PC-9 (cell line): ENCODE data around the gene IFT88. TPM values are rescaled to one million over a fixed set of nuclear protein-coding genes. Genes with fewer than 3 reads are reported as not detected.

Experiments used
- BruUV-seq: library from RNA; stranded (reverse); fragments of 400-500 nt; replicated peaks from 2 replicates; lab custom pipeline; 2021; lab: Mats Ljungman, UMichigan
- CTCF ChIA-PET: fragments of 300-600 bp; sonication (Branson Sonifier 250); formaldehyde crosslinking; loops from one replicate; lab custom pipeline; 2022; ENCODE audit warnings: antibody characterized with exemption; lab: Charles Lee
- POLR2A ChIA-PET: fragments of 300-600 bp; sonication (Branson Sonifier 250); formaldehyde crosslinking; loops from one replicate; lab custom pipeline; 2022; ENCODE audit warnings: antibody characterized with exemption; ENCODE audit not compliant: unreplicated experiment; lab: Charles Lee
- DNase-seq, 2 experiments: peaks; one replicate each; pipeline versions ENCODE4 v3.0.0 to v3.0.0-alpha.2; 2015 to 2022; ENCODE audit warnings: mixed read lengths in 1 of 2
- H2AFZ ChIP-seq: fragments of 200-600 bp; sonication (generic); 2 replicates; pipeline ENCODE4 v1.8.1; 2017; ENCODE audit warnings: antibody characterized with exemption
- H3F3A ChIP-seq: fragments of 200-600 bp; sonication (generic); 2 replicates; pipeline ENCODE4 v1.8.1; 2017; ENCODE audit warnings: antibody characterized with exemption, mild to moderate bottlenecking, low read depth; ENCODE audit not compliant: insufficient read depth
- H3K27ac ChIP-seq: fragments of 200-600 bp; sonication (generic); 2 replicates; pipeline ENCODE4 v1.6.1; 2016; ENCODE audit warnings: mixed run types
- H3K27me3 ChIP-seq: fragments of 200-600 bp; sonication (generic); 2 replicates; pipeline ENCODE4 v1.6.1; 2016; ENCODE audit warnings: low read depth, mixed run types; ENCODE audit not compliant: insufficient read depth
- H3K36me3 ChIP-seq: fragments of 200-600 bp; sonication (generic); 2 replicates; pipeline ENCODE4 v1.6.1; 2016; ENCODE audit warnings: low read depth, mixed run types
- H3K4me1 ChIP-seq: fragments of 200-600 bp; sonication (generic); replicated peaks from 2 replicates; pipeline ENCODE4 v1.6.1; 2016; ENCODE audit warnings: mixed run types; ENCODE audit not compliant: insufficient read depth
- H3K4me2 ChIP-seq: fragments of 200-600 bp; sonication (generic); 2 replicates; pipeline ENCODE4 v1.6.1; 2017; ENCODE audit warnings: mixed run types
- H3K4me3 ChIP-seq: fragments of 200-600 bp; sonication (generic); 2 replicates; pipeline ENCODE4 v1.6.1; 2016; ENCODE audit warnings: mixed run types
- H3K79me2 ChIP-seq: fragments of 200-600 bp; sonication (generic); 2 replicates; pipeline ENCODE4 v1.6.1; 2017; ENCODE audit warnings: low read depth, mixed run types
- H3K9me2 ChIP-seq: fragments of 200-600 bp; sonication (generic); 2 replicates; pipeline ENCODE4 v1.8.1; 2017; ENCODE audit warnings: mild to moderate bottlenecking; ENCODE audit not compliant: insufficient read depth
- H3K9me3 ChIP-seq: fragments of 200-600 bp; sonication (generic); 2 replicates; pipeline ENCODE4 v1.8.1; 2016; ENCODE audit warnings: low read depth; ENCODE audit not compliant: insufficient read depth
- H4K20me1 ChIP-seq: fragments of 200-600 bp; sonication (generic); 2 replicates; pipeline ENCODE4 v1.8.1; 2017; ENCODE audit not compliant: insufficient read depth
- CTCF ChIP-seq: fragments of 200-600 bp; sonication (generic); conservative IDR thresholded peaks from 2 replicates; pipeline ENCODE4 v1.6.1; 2017; ENCODE audit warnings: mixed run types, antibody characterized with exemption, mild to moderate bottlenecking, moderate library complexity
- EZH2 ChIP-seq: fragments of 200-600 bp; sonication (generic); IDR thresholded peaks from 2 replicates; pipeline ENCODE4 v1.8.0; 2017; ENCODE audit warnings: antibody characterized with exemption, low read depth
- intact Hi-C: fragments of 100-400 bp; cut with micrococcal nuclease; formaldehyde crosslinking; loops from one replicate; pipeline ENCODE4 v1.10.0; 2022; ENCODE audit not compliant: unreplicated experiment
- total RNA-seq: library from RNA; stranded (reverse); gene quantifications from 2 replicates; pipeline ENCODE4 v1.2.3, GENCODE V29; 2021

IFT88 gene
- total RNA-seq, 1 experiment from 2014 or later: 11.7 TPM

- no peak for DNase-seq
- H3K4me3 ChIP-seq: no peak overlapping the region
- POLR2A ChIA-PET: no interaction called here
- H3K4me2 ChIP-seq: no peak overlapping the region
- TF ChIP-seq EZH2 (no peak), CTCF (no peak)
- H3K36me3 ChIP-seq: no peaks in the 10 kb centered on the region
- no peak overlapping the region for H2AFZ ChIP-seq
- H3F3A ChIP-seq: peaks cover 13% of the 10 kb centered on the region
- intact Hi-C loops: no loop called here
- H3K9me2 ChIP-seq: no peaks in the 10 kb centered on the region
- no TSS peak for BruUV-seq
- no peaks in the 10 kb centered on the region for H3K4me1 ChIP-seq
- no peaks in the 10 kb centered on the region for H3K27me3 ChIP-seq
- no peaks in the 10 kb centered on the region for H3K79me2 ChIP-seq
- H3K9me3 ChIP-seq: peaks cover 14% of the 10 kb centered on the region
- no peaks in the 10 kb centered on the region for H4K20me1 ChIP-seq
- no peak overlapping the region for H3K27ac ChIP-seq
- CTCF ChIA-PET: no interaction called here
Measured at GRCh38 chr13:20561741-20562140, 5.2 kb upstream of the IFT88 start.

GRCh38 chr13:20565115-20565736 is 1.7 kb upstream of the IFT88 start:
- Histone ChIP-seq H3K79me2 (peaks cover 14% of the 10 kb centered on the region), H3K4me3 (no peak overlapping the region), H3K36me3 (no peaks in the 10 kb centered on the region), H3K4me1 (peaks cover 12% of the 10 kb centered on the region), H3K27me3 (no peaks in the 10 kb centered on the region), H3K9me3 (peaks cover 14% of the 10 kb centered on the region), H3K9me2 (no peaks in the 10 kb centered on the region), H3F3A (peaks cover 24% of the 10 kb centered on the region), H3K27ac (no peak overlapping the region), H3K4me2 (no peak overlapping the region), H2AFZ (no peak overlapping the region), H4K20me1 (no peaks in the 10 kb centered on the region)
- POLR2A ChIA-PET: no interaction called here
- TF ChIP-seq EZH2 (no peak), CTCF (no peak)
- CTCF ChIA-PET: no interaction called here
- intact Hi-C loops: no loop called here
- no TSS peak for BruUV-seq
- DNase-seq: peak in 1 of 2 experiments; percentile 38

- H3K9me2 ChIP-seq: no peaks in the 10 kb centered on the region
- H3K27me3 ChIP-seq: no peaks in the 10 kb centered on the region
- no peak for TF ChIP-seq EZH2
- no peak for TF ChIP-seq CTCF
- H3K9me3 ChIP-seq: peaks cover 14% of the 10 kb centered on the region
- H3K27ac ChIP-seq: peak overlapping the region; percentile 83
- ChIA-PET POLR2A (no interaction called here), CTCF (no interaction called here)
- H2AFZ ChIP-seq: peak overlapping the region; percentile 85
- H3K79me2 ChIP-seq: peaks cover 14% of the 10 kb centered on the region
- peak overlapping the region; percentile 81 for H3K4me2 ChIP-seq
- no TSS peak for BruUV-seq
- H3K36me3 ChIP-seq: no peaks in the 10 kb centered on the region
- peak in 1 of 2 experiments; percentile 77 for DNase-seq
- H3K4me3 ChIP-seq: peak overlapping the region; percentile 66
- intact Hi-C loops: loop anchor here (2.0 kb wide), 1 partner anchor 40 kb away; no protein-coding TSS in a partner anchor
- H3F3A ChIP-seq: peaks cover 24% of the 10 kb centered on the region
- H4K20me1 ChIP-seq: no peaks in the 10 kb centered on the region
- H3K4me1 ChIP-seq: peaks cover 12% of the 10 kb centered on the region
Measured at GRCh38 chr13:20566468-20566897, 474 bp upstream of the IFT88 start.
